ENCODE data around the gene TWIST2. TPM values are rescaled to one million over a fixed set of nuclear protein-coding genes. Genes with fewer than 3 reads are reported as not detected.

Gene TWIST2
- total RNA-seq, 2 experiments from 2014 or later, result not detected

- intact Hi-C loops (cut with DNase I, micrococcal nuclease), result no loop called here
- Mint-ChIP-seq H3K36me3 (ENCODE audit: low read depth) (no peaks in the 10 kb centered on the region), H3K27ac (no peak overlapping the region), H3K9me3 (ENCODE audit: low read depth) (no peaks in the 10 kb centered on the region), H3K4me1 (no peaks in the 10 kb centered on the region), H3K4me3 (no peak overlapping the region), H3K27me3 (peaks cover 7% of the 10 kb centered on the region)
- peak; percentile 30 for DNase-seq
- ATAC-seq, result peak; percentile 49
- ChIA-PET CTCF (no interaction called here), POLR2A (no interaction called here)
Observed at GRCh38 chr2:238869293-238870124, 21.6 kb downstream of the TWIST2 start.

DNA sequence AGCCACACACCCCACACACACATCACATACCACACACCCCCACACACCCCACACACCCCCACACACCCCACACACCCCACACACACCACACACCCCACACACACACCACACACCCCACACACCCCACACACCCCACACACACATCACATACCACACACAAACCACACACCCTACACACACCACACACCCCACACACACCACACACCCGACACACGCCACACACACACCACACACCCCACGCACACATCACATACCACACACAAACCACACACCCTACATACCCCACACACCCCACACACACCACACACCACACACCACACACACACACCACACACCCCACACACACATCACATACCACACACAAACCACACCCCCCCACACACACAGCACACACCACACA lies 22.4 kb downstream of the TWIST2 start:
- Mint-ChIP-seq H3K4me3 (no peak overlapping the region), H3K27me3 (peaks cover 7% of the 10 kb centered on the region), H3K27ac (no peak overlapping the region), H3K4me1 (no peaks in the 10 kb centered on the region), H3K36me3 (ENCODE audit: low read depth) (no peaks in the 10 kb centered on the region), H3K9me3 (ENCODE audit: low read depth) (no peaks in the 10 kb centered on the region)
- ChIA-PET CTCF (no interaction called here), POLR2A (no interaction called here)
- intact Hi-C loops (cut with DNase I, micrococcal nuclease), result no loop called here
- DNase-seq (no peak), ATAC-seq (no peak)

- Mint-ChIP-seq H3K9me3 (ENCODE audit: low read depth) (peaks cover under 1% of the 10 kb centered on the region), H3K27me3 (peaks cover 9% of the 10 kb centered on the region), H3K36me3 (ENCODE audit: low read depth) (no peaks in the 10 kb centered on the region), H3K4me3 (no peak overlapping the region), H3K27ac (no peak overlapping the region), H3K4me1 (no peaks in the 10 kb centered on the region)
- POLR2A ChIA-PET, result no interaction called here
- DNase-seq (no peak), ATAC-seq (no peak)
- intact Hi-C loops (cut with DNase I, micrococcal nuclease), result no loop called here
- CTCF ChIA-PET, result no interaction called here
Observed at GRCh38 chr2:238872026-238872425, 24.1 kb downstream of the TWIST2 start.

DNA sequence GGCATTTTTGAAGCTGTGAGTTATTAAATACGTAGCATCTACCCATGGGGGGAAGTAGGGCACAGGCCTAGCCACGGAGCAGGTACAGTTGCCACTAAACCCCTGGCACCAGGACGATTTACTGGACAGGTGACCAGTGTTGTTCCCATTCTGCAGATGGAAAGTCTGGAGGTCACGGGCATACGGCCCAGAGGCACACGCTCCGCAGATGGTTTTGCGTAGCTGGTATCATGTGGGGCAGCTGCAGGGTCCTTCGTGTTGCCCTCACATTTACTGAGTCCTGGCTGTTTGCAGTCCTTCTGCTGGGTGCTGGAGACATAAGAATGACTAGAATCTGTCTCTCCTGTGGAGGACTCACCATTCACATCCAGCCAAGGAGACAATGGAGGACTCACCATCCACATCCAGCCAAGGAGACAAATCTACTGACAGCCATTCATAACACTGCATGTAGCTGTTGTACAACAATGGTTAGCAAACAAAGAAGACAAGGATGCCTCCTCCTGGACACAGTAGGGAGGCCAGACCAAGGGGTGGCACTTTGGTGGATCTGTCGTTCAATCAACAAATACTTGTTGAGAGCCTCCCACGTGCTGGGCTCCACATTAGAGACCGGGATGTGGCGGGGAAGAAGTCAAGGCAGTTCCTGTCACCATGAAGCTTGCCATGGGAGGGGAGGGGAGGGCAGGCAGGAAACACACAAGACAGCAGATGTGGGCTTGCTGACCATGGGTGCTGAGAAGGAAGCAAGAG lies 24.9 kb downstream of the TWIST2 start:
- ChIA-PET CTCF (no interaction called here), POLR2A (no interaction called here)
- no peak for DNase-seq
- intact Hi-C loops (cut with DNase I, micrococcal nuclease), result no loop called here
- Mint-ChIP-seq H3K27me3 (peaks cover 9% of the 10 kb centered on the region), H3K4me3 (no peak overlapping the region), H3K4me1 (no peaks in the 10 kb centered on the region), H3K36me3 (ENCODE audit: low read depth) (no peaks in the 10 kb centered on the region), H3K27ac (no peak overlapping the region), H3K9me3 (ENCODE audit: low read depth) (peaks cover 4% of the 10 kb centered on the region)
- no peak for ATAC-seq

- Mint-ChIP-seq H3K36me3 (ENCODE audit: low read depth) (no peaks in the 10 kb centered on the region), H3K27me3 (peaks cover 9% of the 10 kb centered on the region), H3K27ac (no peak overlapping the region), H3K4me1 (no peaks in the 10 kb centered on the region), H3K9me3 (ENCODE audit: low read depth) (peaks cover 4% of the 10 kb centered on the region), H3K4me3 (no peak overlapping the region)
- no peak for DNase-seq
- no peak for ATAC-seq
- POLR2A ChIA-PET, result no interaction called here
- CTCF ChIA-PET, result no interaction called here
- intact Hi-C loops (cut with DNase I, micrococcal nuclease), result no loop called here
Observed at GRCh38 chr2:238873381-238873801, 25.5 kb downstream of the TWIST2 start.

DNA sequence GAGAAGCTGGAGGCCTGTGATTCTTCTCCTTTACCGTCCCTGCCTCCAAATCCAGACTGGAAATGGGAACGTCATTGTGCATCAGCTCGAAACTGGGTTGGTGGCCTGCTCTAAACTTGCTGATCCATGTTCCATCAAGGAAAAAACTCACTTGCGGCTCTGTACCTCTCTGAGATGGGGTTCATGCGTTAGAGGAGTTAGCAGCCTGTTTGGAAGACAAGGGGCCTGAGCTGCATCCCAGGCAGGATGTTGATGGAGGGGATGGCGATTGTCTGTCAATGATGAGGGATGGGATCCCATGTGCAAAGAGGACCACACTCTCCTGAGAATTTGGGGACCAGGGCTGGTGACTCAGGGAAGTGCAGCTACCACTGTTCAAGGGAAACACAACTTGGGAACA lies 26.0 kb downstream of the TWIST2 start:
- peaks cover 9% of the 10 kb centered on the region for H3K27me3 Mint-ChIP-seq
- POLR2A ChIA-PET, result no interaction called here
- no peaks in the 10 kb centered on the region for H3K36me3 Mint-ChIP-seq (ENCODE audit: low read depth)
- intact Hi-C loops (cut with DNase I, micrococcal nuclease), result no loop called here
- DNase-seq (no peak), ATAC-seq (no peak)
- H3K4me1 Mint-ChIP-seq, result no peaks in the 10 kb centered on the region
- H3K4me3 Mint-ChIP-seq, result no peak overlapping the region
- H3K27ac Mint-ChIP-seq, result no peak overlapping the region
- CTCF ChIA-PET, result no interaction called here
- H3K9me3 Mint-ChIP-seq (ENCODE audit: low read depth), result peaks cover 4% of the 10 kb centered on the region

GRCh38 chr2:238874330-238875050 lies 26.6 kb downstream of the TWIST2 start:
- no peak for ATAC-seq
- ChIA-PET CTCF (interaction anchor here (1.0 kb wide), 1 partner anchor 109 kb away, joined by 3 read pairs; no protein-coding TSS in a partner anchor), POLR2A (no interaction called here)
- Mint-ChIP-seq H3K4me3 (no peak overlapping the region), H3K4me1 (no peaks in the 10 kb centered on the region), H3K27ac (no peak overlapping the region), H3K27me3 (peaks cover 9% of the 10 kb centered on the region), H3K9me3 (ENCODE audit: low read depth) (peaks cover 4% of the 10 kb centered on the region), H3K36me3 (ENCODE audit: low read depth) (no peaks in the 10 kb centered on the region)
- no peak for DNase-seq
- intact Hi-C loops (cut with DNase I, micrococcal nuclease), result no loop called here

- Mint-ChIP-seq H3K4me1 (no peaks in the 10 kb centered on the region), H3K27me3 (peaks cover 12% of the 10 kb centered on the region), H3K27ac (no peak overlapping the region), H3K36me3 (ENCODE audit: low read depth) (no peaks in the 10 kb centered on the region), H3K4me3 (no peak overlapping the region), H3K9me3 (ENCODE audit: low read depth) (peaks cover 4% of the 10 kb centered on the region)
- ATAC-seq, result no peak
- no peak for DNase-seq
- intact Hi-C loops (cut with DNase I, micrococcal nuclease), result no loop called here
- ChIA-PET POLR2A (no interaction called here), CTCF (interaction anchor here (1.0 to 1.1 kb wide), 2 partner anchors 94 to 108 kb away, joined by 3 read pairs; no protein-coding TSS in a partner anchor)
Observed at GRCh38 chr2:238875101-238875470, 27.2 kb downstream of the TWIST2 start.

- no peak overlapping the region for H3K27ac Mint-ChIP-seq
- DNase-seq, result no peak
- ATAC-seq, result no peak
- H3K4me3 Mint-ChIP-seq, result no peak overlapping the region
- ChIA-PET CTCF (interaction anchor here (1.0 to 1.1 kb wide), 2 partner anchors 94 to 108 kb away, joined by 3 read pairs; no protein-coding TSS in a partner anchor), POLR2A (no interaction called here)
- peaks cover 12% of the 10 kb centered on the region for H3K27me3 Mint-ChIP-seq
- intact Hi-C loops (cut with DNase I, micrococcal nuclease), result no loop called here
- peaks cover 4% of the 10 kb centered on the region for H3K9me3 Mint-ChIP-seq (ENCODE audit: low read depth)
- H3K36me3 Mint-ChIP-seq (ENCODE audit: low read depth), result no peaks in the 10 kb centered on the region
- no peaks in the 10 kb centered on the region for H3K4me1 Mint-ChIP-seq
Observed at GRCh38 chr2:238875471-238876231, 27.8 kb downstream of the TWIST2 start.

GRCh38 chr2:238876232-238876630 lies 28.3 kb downstream of the TWIST2 start:
- no peaks in the 10 kb centered on the region for H3K36me3 Mint-ChIP-seq (ENCODE audit: low read depth)
- no peaks in the 10 kb centered on the region for H3K4me1 Mint-ChIP-seq
- peaks cover 4% of the 10 kb centered on the region for H3K9me3 Mint-ChIP-seq (ENCODE audit: low read depth)
- ChIA-PET POLR2A (no interaction called here), CTCF (no interaction called here)
- intact Hi-C loops (cut with DNase I, micrococcal nuclease), result no loop called here
- DNase-seq, result no peak
- peaks cover 12% of the 10 kb centered on the region for H3K27me3 Mint-ChIP-seq
- H3K4me3 Mint-ChIP-seq, result no peak overlapping the region
- no peak for ATAC-seq
- no peak overlapping the region for H3K27ac Mint-ChIP-seq

DNA sequence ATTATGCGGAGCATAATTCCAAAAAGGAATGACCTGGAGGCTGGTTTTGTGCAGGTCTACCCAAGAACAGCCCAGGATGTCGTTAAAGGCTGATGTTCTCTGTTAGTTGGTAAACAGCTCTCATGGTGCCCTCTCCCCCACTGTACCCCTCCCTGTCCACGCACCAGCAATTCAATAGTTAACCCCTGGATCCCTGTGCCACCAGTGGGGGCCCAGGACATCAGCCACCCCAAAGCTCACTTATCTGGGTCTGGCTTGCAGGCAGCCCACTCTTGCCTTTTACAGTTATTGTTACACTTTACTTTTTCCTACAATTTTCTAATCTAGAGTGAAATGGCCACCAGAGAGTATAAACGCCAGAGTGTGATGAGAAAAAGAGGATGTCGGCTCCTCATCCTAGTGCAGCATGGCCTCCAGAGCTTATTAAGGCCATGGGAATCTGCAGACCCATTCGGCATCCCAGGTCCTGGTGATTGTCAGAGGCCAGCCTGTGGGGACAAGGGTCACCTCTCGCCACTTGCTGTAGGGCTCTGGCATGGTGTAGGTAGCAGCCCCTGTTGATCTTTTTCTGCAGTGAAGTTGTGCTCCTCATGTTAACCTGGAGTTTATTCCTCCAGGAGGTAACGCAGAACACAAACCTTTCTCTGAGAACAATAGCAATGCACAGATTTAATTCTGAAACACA lies 30.3 kb downstream of the TWIST2 start:
- ChIA-PET POLR2A (no interaction called here), CTCF (no interaction called here)
- intact Hi-C loops (cut with DNase I, micrococcal nuclease), result no loop called here
- Mint-ChIP-seq H3K27ac (no peak overlapping the region), H3K9me3 (ENCODE audit: low read depth) (peaks cover 4% of the 10 kb centered on the region), H3K36me3 (ENCODE audit: low read depth) (no peaks in the 10 kb centered on the region), H3K4me3 (no peak overlapping the region), H3K27me3 (peaks cover 12% of the 10 kb centered on the region), H3K4me1 (no peaks in the 10 kb centered on the region)
- DNase-seq (no peak), ATAC-seq (no peak)

Data from activated CD4-positive, alpha-beta T cell treated with anti-CD3 and anti-CD28 coated beads for 36 hours (primary cell).